ENCODE measurements around the gene WBP1.

The WBP1 gene

GRCh38 chr2:74486141-74486540, 27.9 kb downstream of the WBP1 start:
- no peak for DNase-seq

- DNase-seq: no peak
These were observed 30.6 kb downstream of the WBP1 start for GRCh38 chr2:74488643-74489481.

- no peak for DNase-seq
These were observed 31.7 kb downstream of the WBP1 start for GRCh38 chr2:74489906-74490305.

- DNase-seq: no peak
These were observed 33.7 kb downstream of the WBP1 start for GRCh38 chr2:74491648-74492544.

GRCh38 chr2:74493546-74493945, 35.3 kb downstream of the WBP1 start:
- no peak for DNase-seq

- no peak for DNase-seq
These were observed 37.2 kb downstream of the WBP1 start for GRCh38 chr2:74495440-74495839.

- no peak for DNase-seq
These were observed 38.9 kb downstream of the WBP1 start for GRCh38 chr2:74496997-74497776.

- DNase-seq: peak; percentile 18
These were observed 39.7 kb downstream of the WBP1 start for GRCh38 chr2:74497777-74498499.

- no peak for DNase-seq
These were observed 40.4 kb downstream of the WBP1 start for GRCh38 chr2:74498500-74499266.

- no peak for DNase-seq
These were observed 41.2 kb downstream of the WBP1 start, which contains the start of gene LBX2 for GRCh38 chr2:74499267-74499939. LBX2 (minus strand) TSS chr2:74499603; CDS start chr2:74499537, 66 bp downstream.

GRCh38 chr2:74499940-74500577, 41.8 kb downstream of the WBP1 start:
- DNase-seq: no peak

GRCh38 chr2:74500578-74500946, 42.3 kb downstream of the WBP1 start:
- no peak for DNase-seq

GRCh38 chr2:74501335-74502071, 43.3 kb downstream of the WBP1 start:
- no peak for DNase-seq

GRCh38 chr2:74502147-74502719, 44.0 kb downstream of the WBP1 start:
- no peak for DNase-seq

GRCh38 chr2:74502720-74503505, 44.7 kb downstream of the WBP1 start:
- no peak for DNase-seq

- no peak for DNase-seq
These were observed 45.6 kb downstream of the WBP1 start for GRCh38 chr2:74503506-74504475.

- DNase-seq: no peak
These were observed 46.4 kb downstream of the WBP1 start for GRCh38 chr2:74504591-74504990.

All from NCI-H774 (cell line).